HG02870 (cell line): Measurements from ENCODE around the gene ADCY1.

Experiments
- ATAC-seq: cut with Tn5 transposase; IDR thresholded peaks from one replicate; pipeline ENCODE4 v1.9.1; 2021; ENCODE audit warnings: mild to moderate bottlenecking, moderate library complexity; ENCODE audit not compliant: unreplicated experiment

ADCY1 gene

DNA sequence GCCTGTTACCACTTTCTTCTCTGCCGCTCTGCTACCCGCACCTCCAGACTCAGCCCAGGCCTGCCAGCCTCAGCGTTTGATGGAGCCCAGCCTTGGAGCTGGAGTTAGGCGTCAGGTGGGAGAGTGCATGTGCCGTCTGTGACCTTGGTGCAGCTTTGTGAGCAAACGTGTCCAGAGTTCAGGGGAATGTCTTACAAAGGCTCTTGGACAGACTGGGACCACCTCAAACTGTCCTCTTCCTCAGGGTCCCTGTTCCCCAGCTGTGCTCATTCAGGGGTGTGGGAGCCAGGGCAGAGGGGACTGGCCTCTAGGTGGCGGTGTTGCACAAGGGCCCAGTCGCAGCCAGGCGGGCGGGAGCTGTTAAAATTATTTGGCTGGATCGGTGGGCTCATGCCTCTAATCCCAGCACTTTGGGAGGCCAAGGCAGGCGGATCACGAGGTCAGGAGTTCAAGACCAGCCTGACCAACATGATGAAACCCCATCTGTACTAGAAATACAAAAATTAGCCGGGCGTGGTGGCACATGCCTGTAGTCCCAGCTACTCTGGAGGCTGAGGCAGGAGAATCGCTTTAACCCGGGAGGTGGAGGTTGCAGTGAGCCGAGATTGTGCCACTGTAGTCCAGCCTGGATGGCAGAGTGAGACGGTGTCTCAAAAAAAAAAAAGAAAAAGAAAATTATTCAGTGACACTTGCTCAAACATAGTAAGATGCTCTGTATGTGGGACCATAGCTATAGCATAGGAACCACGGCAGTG is 89.2 kb downstream of the ADCY1 start:
- ATAC-seq: no peak

DNA sequence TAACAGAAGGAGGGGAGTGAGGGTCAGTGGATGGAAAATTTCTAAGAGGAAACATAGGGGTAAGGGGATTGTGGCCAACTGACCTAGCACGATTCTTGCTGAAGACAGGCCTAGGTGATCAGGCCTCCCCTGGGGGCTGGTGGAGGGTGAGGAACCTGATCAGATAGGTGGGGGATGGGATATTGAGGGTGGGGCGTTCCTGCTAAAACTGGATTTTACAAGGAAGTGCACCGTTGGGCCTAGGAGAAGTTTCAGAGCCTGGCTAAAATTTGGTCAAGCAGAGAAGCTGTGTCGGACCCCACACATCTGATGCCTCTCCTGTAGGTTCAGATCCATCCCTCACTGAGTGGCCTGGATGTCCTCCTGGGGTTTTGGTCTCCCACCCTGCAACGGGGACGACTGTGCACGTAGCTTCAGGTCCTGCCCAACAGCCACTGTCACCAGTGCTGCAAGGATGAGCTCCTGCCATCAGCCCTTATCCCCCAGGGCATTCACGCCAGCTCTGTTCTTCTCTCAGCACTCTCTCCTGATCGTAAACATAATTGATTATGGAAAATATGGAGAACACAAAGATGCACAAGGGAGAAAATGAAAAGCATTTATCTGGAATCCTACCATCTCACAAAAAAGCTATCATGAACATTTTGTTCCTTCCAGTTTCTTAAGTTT is 89.9 kb downstream of the ADCY1 start:
- ATAC-seq: no peak

DNA sequence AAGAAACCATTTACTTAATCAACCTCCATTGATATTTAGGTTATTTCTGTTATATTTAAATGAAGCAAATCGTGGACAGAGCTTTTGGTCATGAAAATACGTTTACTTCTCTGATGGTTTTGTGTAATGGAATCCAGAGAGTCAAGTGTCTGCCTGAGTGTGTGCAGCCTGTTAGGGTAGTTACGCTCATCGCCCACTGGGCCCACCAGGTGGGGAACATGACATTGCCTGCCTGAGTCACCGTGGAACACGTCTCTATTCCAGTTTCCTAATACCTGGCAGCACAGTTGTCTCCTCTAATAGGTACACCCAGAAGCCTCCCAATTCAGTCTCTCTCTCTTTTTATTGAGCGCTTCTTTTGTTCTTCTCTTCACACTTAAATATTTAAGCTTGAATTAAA is 91.0 kb downstream of the ADCY1 start:
- no peak for ATAC-seq

DNA sequence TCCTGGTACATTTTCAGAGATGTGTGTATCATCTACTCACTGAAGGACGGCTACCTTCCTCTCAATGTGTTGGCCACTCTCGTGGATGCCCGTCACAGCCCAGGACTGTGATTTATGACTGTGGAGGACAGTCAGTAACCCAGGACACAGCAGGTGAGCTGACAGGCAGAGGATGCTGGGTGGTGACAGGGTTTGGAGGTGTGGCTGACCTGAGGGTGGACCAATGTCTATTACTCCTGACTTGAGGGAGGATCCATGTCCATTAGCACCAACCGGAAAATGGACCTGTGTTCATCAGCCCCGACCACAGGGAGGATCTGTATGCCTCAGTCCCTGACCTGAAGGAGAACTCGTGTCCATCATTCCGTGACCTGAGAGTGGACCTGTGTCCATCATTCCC is 96.1 kb downstream of the ADCY1 start:
- no peak for ATAC-seq

DNA sequence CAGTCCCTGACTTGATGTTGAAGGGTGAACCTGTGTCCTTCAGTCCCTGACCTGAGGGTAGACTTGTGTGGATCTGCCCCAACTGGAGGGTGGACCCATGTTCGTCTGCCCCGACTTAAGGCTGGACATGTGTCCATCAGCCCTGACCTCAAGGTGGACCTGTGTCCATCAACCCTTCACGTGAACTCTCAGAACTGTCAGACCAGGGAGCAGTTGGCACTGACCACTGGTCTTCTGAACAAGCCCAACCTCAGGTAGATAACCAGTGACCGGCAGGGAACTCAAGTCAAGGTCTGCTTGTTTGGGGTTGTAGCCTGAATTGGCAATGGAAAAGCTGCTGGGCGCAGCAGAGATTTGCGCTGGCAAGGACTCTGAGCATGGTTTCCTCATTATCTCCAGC is 96.5 kb downstream of the ADCY1 start:
- no peak for ATAC-seq

DNA sequence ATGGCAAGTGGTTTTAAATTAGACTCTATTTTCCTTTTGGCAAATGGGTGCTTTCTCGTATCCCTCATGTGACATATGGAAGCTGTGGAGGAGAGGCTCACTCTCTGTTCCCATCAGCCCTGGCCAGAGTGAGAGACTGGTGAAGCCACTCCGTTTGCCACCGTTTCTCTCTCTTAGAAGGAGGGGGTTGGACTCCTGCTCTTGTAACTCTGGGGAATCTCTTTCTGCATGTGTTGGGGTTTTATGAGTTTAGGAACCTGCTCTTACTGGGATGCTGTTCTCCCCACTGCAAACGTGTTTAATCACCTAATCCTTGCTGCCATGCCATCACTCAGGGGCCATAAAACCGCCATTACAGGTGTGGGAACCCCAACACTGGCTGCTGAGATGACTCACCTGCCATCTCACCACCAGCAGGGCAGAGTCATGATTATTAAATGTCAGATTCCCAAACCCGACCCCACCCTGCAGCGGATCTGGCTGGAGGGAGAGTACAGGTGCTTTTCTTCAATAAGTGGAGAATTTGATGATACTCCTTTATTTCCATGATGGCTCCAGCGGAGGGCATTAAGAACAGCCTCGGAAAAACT is 103.2 kb downstream of the ADCY1 start:
- no peak for ATAC-seq

DNA sequence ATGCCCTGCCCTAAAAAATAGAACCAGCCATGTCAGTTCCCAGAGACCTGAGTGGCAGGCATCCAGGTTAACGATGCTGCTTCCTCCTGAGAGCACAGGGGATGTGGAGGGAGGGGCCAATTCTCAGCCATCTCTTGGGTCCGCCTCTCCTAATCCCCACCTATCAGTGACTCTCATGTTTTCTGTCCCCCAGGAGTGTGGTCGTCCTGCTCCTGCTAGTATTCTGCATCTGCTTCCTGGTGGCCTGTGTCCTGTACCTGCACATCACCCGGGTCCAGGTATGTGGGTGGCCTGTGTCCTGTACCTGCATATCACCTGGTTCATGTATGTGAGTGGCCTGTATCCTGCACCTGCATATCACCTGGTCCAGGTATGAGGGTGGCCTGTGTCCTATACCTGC is 105.3 kb downstream of the ADCY1 start:
- ATAC-seq: no peak

DNA sequence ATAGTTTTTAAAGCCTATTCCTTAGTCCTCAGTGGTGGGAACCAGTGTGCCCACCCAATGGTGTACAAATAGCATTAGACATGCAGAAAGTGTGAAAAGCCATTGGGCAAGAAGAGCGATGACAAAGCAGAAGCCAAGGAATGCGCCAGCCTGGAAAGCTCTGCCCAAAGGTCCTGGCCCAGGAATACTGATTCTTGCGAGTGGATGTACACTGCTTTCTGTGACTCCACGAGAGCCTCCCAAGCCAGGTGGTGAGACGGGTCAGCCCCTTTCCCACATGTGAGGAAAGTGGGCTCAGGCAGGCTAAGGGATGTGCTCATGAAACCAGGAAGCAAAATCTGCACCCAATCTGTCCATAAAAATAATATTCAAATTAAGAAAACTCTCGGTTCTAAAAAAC is 106.6 kb downstream of the ADCY1 start:
- ATAC-seq: no peak

DNA sequence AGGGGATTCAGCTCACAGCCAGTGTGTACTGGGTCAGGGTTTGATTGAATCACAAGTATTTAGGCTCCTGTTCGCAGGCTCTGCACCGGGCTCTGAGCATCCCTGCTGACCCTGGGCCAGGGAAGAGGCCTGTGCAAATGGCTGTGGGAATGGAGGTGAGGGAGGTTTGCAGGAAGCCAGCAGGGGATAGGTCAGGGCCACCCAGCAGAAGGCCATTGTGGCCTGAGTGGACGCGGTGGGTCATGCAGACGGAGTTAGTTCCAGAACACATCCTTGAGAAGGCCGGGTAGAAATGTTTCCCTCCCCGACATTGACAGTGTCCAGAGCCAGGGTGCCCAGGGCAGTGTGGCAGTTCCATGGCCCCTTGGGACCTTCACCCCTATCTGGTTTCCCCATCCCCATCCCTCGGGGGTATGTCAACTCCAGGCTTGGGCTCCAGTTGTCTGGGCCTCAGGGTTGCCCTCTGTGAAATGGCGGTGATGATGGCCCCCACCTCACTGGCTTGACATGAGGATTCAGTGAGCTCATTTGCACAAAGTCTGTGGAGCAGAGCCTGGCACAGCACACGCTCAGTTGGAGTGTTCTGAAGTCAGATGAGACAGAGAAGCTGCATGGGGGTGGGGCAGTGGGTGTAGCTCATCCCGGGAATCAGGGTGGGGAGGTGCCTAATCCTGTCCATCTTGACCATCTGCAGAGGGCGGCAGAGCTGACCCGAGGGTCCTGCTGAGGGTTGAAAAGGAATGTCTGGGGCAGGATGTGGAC is 107.6 kb downstream of the ADCY1 start:
- no peak for ATAC-seq

DNA sequence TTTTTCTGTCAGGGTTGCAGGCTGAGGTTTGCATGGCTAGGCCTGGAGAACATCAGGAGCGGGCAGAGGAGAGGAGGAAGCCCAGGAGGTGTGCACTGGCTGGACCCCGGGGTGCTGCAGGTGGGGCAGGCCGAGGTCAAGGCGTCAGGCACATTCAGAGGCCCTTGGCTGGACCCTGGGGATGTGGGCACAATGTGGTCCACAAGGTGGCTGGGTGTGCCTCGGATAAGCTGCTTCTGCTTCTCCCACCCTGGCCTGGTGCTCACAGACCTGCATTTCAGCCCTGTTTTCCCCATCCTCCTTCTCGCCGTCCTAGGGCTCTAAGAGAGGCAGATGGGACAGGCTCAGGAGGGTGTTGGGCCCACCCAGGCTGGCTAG is 108.2 kb downstream of the ADCY1 start:
- ATAC-seq: no peak

DNA sequence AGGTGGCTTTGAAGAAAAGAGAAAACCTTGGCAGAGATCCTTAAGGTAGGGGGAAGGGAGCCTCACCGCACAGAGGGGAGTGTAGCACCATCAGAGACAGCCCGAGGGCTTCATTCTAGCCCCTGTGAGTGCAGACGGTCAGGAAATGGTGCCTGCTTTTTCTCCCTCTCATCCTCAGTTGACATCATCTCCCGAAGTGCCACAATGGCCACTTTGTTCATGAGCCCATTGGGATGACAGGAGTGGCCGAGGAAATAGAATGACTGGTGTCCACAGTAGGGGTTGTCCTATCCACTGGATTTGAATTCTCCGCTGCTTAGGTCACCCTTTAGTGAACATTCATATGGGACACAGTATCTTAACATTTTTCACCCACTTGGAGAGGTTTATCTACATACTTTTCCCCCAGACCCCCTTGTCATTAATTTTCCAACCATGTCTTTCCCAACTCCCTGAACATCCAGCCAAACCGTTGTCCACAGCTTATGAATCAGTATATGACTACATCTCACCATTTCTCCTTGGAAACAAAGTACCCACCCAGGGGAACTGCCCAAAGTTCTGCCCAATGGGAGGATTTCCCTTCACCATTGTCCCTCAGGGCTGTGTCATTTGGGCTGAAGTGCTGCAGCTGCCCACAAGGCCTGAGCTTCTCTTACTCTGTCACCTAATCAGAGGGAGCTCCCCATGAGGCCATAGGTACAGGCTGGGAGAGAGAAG is 108.8 kb downstream of the ADCY1 start:
- no peak for ATAC-seq

DNA sequence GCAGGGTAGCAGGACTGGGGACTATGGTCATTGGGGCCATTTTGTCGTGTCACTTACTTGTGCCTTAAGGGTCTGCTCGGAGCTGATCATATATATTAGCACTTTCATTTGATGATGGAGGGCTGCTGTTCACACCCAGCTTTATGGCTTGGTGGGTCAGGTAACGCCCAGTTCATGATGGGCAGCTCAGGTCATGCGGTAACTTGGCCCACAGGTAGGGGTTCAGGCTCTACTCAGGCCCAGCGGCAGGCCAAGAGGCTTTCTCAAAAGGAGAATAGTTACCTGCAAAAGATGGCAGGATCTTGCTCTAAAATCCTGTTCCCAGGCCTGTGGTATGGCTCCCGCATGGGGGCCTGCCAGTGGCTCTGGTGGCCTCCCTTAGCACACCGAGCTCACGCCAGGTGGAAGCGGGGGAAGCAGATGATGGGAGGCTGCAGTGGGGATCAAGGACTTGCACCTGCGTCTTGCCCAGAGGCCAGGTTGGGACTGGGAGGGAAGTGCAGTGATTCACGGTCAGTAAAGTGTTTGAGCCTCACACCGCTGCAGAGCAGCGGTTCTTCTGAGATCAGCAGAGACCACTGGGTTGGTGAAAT is 109.5 kb downstream of the ADCY1 start:
- no peak for ATAC-seq

DNA sequence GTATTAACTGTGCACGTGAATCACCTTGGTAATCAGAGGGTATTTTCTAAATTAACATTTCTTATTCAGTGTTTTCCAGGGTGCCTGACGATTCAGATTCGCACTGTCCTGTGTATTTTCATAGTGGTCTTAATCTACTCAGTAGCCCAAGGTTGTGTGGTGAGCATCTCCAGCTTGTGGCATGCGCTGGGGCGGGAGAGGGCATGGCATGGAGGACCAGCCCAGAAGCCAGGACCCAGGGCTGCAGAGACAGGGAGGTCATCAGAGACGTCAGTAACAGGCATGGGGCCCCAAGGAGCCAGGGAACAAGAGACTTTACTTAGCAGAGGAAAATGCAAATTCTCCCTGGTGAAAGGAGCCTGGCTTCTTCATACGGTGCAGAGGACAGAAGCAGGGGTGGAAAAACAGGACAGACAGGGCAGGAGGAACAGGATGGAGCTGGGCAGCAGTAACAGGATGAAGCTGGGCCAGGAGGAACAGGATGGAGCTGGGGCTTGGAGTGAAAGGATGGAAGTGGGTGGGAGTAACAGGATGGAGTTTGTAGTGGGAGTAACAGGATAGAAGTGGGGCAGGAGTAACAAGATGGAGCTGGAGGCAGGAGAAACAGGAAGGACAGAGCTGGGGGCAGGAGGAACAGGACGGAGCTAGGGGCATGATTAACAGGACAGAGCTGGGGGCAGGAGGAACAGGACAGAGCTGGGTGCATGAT is 110.9 kb downstream of the ADCY1 start:
- no peak for ATAC-seq

DNA sequence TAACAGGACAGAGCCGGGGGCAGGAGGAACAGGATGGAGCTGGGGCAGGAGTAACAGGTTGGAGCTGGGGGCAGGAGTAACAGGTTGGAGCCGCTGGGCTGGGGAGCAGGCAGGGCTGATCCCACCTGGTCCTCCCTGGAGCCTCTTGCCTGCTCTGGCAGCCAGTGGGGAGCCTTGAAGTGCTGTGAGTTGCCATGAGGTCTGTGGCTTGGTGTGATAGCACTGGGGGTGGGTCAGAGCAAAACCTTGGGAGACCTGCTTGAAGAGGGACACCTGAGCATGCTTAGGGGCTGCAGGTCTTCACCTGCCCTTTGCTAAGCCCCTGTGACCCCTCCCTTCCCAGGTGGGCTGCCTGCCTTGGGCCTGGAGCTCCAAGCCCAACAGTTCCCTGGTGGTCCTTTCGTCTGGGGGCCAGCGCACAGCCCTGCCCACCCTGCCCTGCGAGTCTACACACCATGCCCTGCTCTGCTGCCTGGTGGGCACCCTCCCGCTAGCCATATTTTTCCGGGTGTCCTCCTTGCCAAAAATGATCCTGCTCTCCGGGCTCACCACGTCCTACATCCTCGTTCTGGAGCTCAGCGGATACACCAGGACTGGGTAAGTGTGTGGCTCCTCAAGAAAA is 111.6 kb downstream of the ADCY1 start:
- ATAC-seq: no peak

DNA sequence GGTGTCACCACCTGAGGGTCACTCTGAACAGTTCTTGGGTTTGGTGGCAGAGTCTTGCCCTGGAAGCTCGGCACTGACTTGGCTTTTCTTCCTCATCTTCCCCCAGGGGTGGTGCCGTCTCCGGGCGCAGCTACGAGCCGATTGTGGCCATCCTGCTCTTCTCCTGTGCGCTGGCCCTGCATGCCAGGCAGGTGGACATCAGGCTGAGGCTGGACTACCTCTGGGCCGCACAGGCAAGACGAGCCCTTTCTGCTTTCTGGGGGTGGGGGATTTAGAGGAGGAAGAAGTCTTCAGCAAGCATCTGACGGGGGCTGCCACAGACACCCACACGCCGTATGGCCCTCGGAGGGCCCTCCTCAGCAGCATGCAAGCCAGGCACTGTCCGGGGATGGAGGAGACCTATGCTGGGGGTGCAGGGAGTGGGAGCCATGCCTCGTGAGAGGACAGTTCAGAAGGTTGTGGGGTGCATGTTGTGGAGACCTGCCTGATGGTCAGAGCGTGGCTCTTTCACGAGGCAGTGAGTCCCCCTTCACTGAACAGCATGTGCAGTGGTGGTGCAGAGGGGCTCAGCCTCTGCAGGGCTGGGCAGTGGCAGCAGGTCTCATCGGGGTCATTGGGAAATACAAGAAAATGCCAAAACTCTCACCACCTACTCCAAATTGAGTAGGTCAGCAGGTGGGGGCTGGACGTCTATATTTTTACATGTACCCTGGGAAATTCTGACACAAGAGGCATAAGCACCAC is 112.4 kb downstream of the ADCY1 start:
- ATAC-seq: no peak

DNA sequence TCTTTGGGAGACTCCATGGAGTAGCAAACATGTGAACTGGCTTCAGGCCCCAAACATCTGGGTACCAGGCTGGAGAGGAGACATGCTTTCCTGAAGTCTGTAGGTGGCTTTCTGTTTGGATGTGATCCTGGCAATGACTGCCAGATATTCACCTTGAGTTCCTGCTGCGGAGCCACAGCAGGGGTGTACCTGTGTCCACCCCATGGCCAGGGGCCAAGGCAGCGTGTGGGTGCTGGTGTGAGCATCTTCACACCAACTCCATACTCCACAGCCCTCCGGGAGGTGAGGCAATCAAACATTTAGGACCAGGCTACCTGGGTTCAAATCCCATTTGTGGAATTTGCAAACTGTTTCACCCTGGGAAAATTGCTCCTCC is 113.0 kb downstream of the ADCY1 start:
- ATAC-seq: no peak

DNA sequence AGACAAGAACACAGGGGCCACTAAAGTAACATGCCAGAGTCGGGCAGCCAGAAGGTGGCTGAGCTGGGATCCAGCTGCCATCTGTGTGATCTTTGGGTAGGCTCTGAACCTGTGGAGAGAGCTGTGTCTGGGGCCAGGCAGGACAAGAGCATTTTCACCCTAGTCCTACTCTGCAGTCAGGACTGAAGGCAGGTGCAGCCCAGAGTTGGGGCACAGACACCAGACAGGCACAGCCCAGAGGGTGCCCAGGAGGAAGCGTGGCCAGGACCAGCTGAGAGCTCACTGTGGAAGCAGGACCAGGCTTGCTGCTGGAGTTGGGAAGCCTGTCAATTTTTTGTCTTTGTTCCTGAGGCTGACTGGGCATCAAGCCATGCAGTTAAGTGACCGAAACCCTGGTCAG is 113.6 kb downstream of the ADCY1 start:
- no peak for ATAC-seq

DNA sequence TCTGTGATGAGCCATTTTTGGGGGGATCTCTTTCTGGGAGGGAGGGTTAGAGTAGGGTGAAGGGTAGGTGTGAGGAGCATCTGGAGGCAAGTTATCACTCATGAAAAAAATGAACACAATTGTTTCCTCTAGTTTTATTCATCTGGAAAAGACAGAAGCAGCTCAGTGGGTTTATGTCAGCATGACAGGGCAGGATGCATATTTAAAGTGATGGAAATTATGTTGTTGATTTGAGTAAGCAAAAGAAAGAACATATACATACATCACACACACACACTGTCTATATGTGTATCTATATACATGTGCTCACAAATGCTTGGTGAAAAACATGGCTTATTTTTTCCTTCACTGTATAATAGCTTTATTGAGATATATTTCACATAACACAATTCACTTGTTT is 114.2 kb downstream of the ADCY1 start:
- no peak for ATAC-seq
